GM12801 (cell line): ENCODE results near the gene TNIK.

ENCODE experiments used
- CTCF ChIP-seq: IDR thresholded peaks from one replicate; pipeline ENCODE4 v1.5.1; 2011; ENCODE audit warnings: control low read depth; ENCODE audit not compliant: insufficient read length; ENCODE audit errors: extremely low read depth

TNIK gene

GRCh38 chr3:171169443-171169842 is 290.8 kb downstream of the TNIK start:
- TF ChIP-seq CTCF: no peak

GRCh38 chr3:171168551-171168950 is 291.7 kb downstream of the TNIK start:
- no peak for TF ChIP-seq CTCF

- no peak for TF ChIP-seq CTCF
Measured at GRCh38 chr3:171168086-171168485, 292.1 kb downstream of the TNIK start.

- TF ChIP-seq CTCF: no peak
Measured at GRCh38 chr3:171165983-171166382, 294.2 kb downstream of the TNIK start.

- no peak for TF ChIP-seq CTCF
Measured at GRCh38 chr3:171165499-171165921, 294.7 kb downstream of the TNIK start.

- no peak for TF ChIP-seq CTCF
Measured at GRCh38 chr3:171164067-171164465, 296.1 kb downstream of the TNIK start.

- TF ChIP-seq CTCF: no peak
Measured at GRCh38 chr3:171163101-171164066, 296.8 kb downstream of the TNIK start.
